ENCODE measurements around the gene NACC2.

The NACC2 gene

DNA sequence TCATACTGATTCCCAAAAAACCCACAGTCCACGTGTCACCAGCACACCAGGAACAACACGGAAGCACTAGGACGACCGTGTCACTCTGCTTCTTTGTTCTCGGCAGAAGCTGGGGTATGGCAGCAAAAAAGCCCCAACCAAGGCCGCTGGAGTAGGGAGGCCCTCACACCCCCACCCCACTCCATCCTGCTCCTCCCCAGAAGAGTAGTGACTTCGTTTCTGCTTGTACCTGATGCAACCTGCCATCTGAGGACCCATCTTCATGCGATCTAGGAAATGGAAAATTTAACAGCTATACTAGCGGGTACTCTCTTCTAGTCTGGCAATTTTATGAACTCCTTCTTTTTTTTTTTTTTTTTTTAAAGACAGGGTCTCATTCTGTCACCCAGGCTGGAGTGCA, 137.7 kb downstream of the NACC2 start:
- DNase-seq, result no peak

DNA sequence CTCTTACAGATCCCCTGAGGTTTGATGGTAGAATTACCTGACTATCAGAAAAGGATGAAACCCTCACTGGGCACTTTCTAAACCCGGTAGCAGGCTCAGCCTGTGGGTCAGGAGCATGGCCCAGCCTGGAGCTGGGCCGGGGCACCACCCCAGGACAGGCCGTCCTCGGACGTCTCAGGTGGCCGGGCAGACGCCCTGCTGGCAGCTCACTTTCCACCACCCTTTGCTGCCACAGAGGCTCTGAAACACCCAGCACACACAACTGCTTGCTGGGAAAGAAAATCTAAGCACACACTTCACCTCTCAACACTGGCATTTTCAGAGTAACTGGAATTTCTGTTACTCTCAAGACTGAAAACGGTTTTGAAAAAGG, 138.3 kb downstream of the NACC2 start:
- DNase-seq, result no peak
